Measurements from ENCODE around the gene ZDHHC8. TPM values are rescaled to one million over a fixed set of nuclear protein-coding genes. Genes with fewer than 3 reads are reported as not detected.

Gene ZDHHC8
- total and polyA plus RNA-seq, 2 donors = 3.5 to 38.8 TPM

GRCh38 chr22:20091690-20092476, 39.7 kb upstream of the ZDHHC8 start:
- Histone ChIP-seq H3K27ac (ENCODE audit: low read depth) (no peak overlapping the region), H3K4me3 (ENCODE audit: low read depth, low read length) (no peak overlapping the region), H3K36me3 (ENCODE audit: insufficient read depth) (peaks cover 5% of the 10 kb centered on the region), H3K4me1 (ENCODE audit: insufficient read depth) (no peaks in the 10 kb centered on the region)
- 92% methylated on average over 16 of the region's 16 CpGs for WGBS
- DNase-seq (ENCODE audit: extremely low spot score) = no peak

- Histone ChIP-seq H3K36me3 (ENCODE audit: insufficient read depth) (peaks cover 5% of the 10 kb centered on the region), H3K27ac (ENCODE audit: low read depth) (no peak overlapping the region), H3K4me3 (ENCODE audit: low read depth, low read length) (no peak overlapping the region), H3K4me1 (ENCODE audit: insufficient read depth) (no peaks in the 10 kb centered on the region)
- DNase-seq (ENCODE audit: extremely low spot score) = no peak
- 93% methylated on average over 11 of the region's 11 CpGs for WGBS
Observed at GRCh38 chr22:20092477-20092854, 39.1 kb upstream of the ZDHHC8 start.

GRCh38 chr22:20093418-20094196, 38.0 kb upstream of the ZDHHC8 start:
- no peak for DNase-seq (ENCODE audit: extremely low spot score)
- no peak overlapping the region for H3K27ac ChIP-seq (ENCODE audit: low read depth)
- no peak overlapping the region for H3K4me3 ChIP-seq (ENCODE audit: low read depth, low read length)
- no peaks in the 10 kb centered on the region for H3K4me1 ChIP-seq (ENCODE audit: insufficient read depth)
- 93% methylated on average over 13 of the region's 13 CpGs for WGBS
- peaks cover 5% of the 10 kb centered on the region for H3K36me3 ChIP-seq (ENCODE audit: insufficient read depth)

GRCh38 chr22:20094197-20094807, 37.3 kb upstream of the ZDHHC8 start:
- no peak overlapping the region for H3K27ac ChIP-seq (ENCODE audit: low read depth)
- 94% methylated on average over 15 of the region's 15 CpGs for WGBS
- peaks cover 5% of the 10 kb centered on the region for H3K36me3 ChIP-seq (ENCODE audit: insufficient read depth)
- H3K4me3 ChIP-seq (ENCODE audit: low read depth, low read length) = no peak overlapping the region
- no peaks in the 10 kb centered on the region for H3K4me1 ChIP-seq (ENCODE audit: insufficient read depth)
- no peak for DNase-seq (ENCODE audit: extremely low spot score)

DNA sequence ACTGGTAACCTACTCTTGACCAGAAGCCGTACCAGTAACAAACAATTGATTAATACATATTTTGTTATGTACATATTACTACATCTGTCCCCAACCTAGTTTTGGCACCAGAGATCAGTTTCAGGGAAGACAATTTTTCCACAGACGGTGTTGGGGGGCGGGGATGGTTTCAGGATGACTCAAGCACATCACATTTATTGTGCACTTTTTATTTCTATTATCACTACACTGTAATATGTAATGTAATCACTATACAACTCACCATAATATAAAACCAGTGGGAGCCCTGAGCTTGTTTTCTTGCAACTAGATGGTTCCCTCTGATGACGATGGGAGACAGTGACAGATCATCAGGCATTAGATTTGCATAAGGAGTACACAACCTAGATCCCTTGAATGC, 36.1 kb upstream of the ZDHHC8 start:
- DNase-seq (ENCODE audit: extremely low spot score) = no peak
- Histone ChIP-seq H3K4me1 (ENCODE audit: insufficient read depth) (no peaks in the 10 kb centered on the region), H3K36me3 (ENCODE audit: insufficient read depth) (peaks cover 7% of the 10 kb centered on the region), H3K27ac (ENCODE audit: low read depth) (no peak overlapping the region), H3K4me3 (ENCODE audit: low read depth, low read length) (no peak overlapping the region)
- 95% methylated on average over 4 of the region's 4 CpGs for WGBS

- Histone ChIP-seq H3K27ac (ENCODE audit: low read depth) (no peak overlapping the region), H3K36me3 (ENCODE audit: insufficient read depth) (peaks cover 9% of the 10 kb centered on the region), H3K4me1 (ENCODE audit: insufficient read depth) (no peaks in the 10 kb centered on the region), H3K4me3 (ENCODE audit: low read depth, low read length) (no peak overlapping the region)
- WGBS = over 99% methylated on average over 2 of the region's 2 CpGs
- DNase-seq (ENCODE audit: extremely low spot score) = no peak
Observed at GRCh38 chr22:20096574-20097420, 34.8 kb upstream of the ZDHHC8 start.

- WGBS = 95% methylated on average over 6 of the region's 6 CpGs
- H3K4me1 ChIP-seq (ENCODE audit: insufficient read depth) = no peaks in the 10 kb centered on the region
- DNase-seq (ENCODE audit: extremely low spot score) = no peak
- peaks cover 6% of the 10 kb centered on the region for H3K36me3 ChIP-seq (ENCODE audit: insufficient read depth)
- H3K27ac ChIP-seq (ENCODE audit: low read depth) = no peak overlapping the region
- no peak overlapping the region for H3K4me3 ChIP-seq (ENCODE audit: low read depth, low read length)
Observed at GRCh38 chr22:20099099-20099711, 32.4 kb upstream of the ZDHHC8 start.

- Histone ChIP-seq H3K4me1 (ENCODE audit: insufficient read depth) (no peaks in the 10 kb centered on the region), H3K27ac (ENCODE audit: low read depth) (no peak overlapping the region), H3K4me3 (ENCODE audit: low read depth, low read length) (no peak overlapping the region), H3K36me3 (ENCODE audit: insufficient read depth) (peaks cover 9% of the 10 kb centered on the region)
- WGBS = 89% methylated on average over 8 of the region's 8 CpGs
- no peak for DNase-seq (ENCODE audit: extremely low spot score)
Observed at GRCh38 chr22:20101638-20102037, 30.0 kb upstream of the ZDHHC8 start.

DNA sequence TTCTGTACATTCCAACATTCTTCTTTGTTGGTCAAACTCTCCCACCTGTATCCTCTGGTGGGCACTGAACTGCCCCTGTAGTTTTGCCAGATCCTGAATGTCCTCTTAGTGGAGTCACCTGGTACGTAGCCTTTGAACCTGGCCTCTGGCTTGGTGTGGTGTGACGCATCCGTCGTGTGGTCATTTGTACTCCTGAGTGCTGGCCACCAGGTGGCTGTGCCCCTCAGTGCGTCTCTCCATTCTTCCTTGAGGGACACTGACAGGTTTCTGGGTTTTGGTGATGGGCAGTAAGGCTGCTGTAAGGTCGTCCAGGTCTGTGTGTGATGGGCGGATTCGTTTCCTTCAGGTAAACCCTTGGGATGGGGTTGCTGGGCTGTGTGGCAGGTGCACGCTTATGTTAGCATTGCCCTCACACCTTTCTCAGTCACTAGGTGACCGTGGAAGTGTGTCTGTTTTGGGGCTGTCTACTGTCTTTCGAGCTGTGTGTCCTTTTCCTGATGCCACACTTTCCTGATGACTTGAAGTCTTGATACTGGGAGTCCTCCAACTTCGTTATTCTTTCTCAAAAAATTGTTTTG, 29.3 kb upstream of the ZDHHC8 start:
- Histone ChIP-seq H3K27ac (ENCODE audit: low read depth) (no peak overlapping the region), H3K4me3 (ENCODE audit: low read depth, low read length) (no peak overlapping the region), H3K36me3 (ENCODE audit: insufficient read depth) (peaks cover 12% of the 10 kb centered on the region), H3K4me1 (ENCODE audit: insufficient read depth) (no peaks in the 10 kb centered on the region)
- WGBS = 91% methylated on average over 12 of the region's 12 CpGs
- DNase-seq (ENCODE audit: extremely low spot score) = no peak

DNA sequence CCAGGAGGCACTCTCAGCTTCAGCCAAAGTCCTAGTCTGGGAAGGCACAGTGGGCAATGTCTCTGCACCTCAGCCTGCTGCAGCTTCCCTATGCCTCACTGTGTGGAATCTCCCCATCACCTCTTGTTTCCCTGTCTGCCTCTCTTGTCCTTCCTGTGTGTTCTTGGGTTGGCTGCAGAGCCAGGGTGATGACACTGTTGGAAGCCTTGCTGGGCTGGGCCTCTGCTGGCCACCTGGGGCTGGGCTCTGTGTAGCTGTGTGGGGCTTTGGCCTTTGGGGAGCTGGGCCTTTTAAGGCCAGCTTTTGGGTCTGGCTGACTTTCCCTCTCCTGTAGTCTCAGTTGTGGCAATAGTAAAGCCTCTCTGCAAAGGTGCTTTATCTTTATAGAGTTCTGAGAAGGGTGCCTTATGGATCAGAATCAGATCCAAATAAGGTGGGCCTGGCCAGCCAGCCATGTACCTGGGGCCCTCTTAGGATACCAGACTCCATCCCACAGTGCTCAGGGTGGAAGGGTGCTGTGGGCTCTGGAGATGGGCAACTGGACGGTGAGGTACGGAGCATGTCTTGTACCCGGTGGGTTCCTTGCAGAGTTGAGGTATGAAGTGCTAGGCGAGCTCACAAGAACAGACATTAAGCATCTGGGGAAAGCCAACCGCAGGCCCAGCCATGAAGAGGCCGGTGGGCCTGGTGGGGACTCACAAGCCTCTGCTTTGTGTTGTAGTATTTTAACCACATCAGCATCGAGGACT, 26.0 kb upstream of the ZDHHC8 start:
- WGBS = 95% methylated on average over 7 of the region's 7 CpGs
- Histone ChIP-seq H3K4me3 (ENCODE audit: low read depth, low read length) (no peak overlapping the region), H3K36me3 (ENCODE audit: insufficient read depth) (peaks cover 12% of the 10 kb centered on the region), H3K4me1 (ENCODE audit: insufficient read depth) (no peaks in the 10 kb centered on the region), H3K27ac (ENCODE audit: low read depth) (no peak overlapping the region)
- DNase-seq (ENCODE audit: extremely low spot score) = no peak

DNA sequence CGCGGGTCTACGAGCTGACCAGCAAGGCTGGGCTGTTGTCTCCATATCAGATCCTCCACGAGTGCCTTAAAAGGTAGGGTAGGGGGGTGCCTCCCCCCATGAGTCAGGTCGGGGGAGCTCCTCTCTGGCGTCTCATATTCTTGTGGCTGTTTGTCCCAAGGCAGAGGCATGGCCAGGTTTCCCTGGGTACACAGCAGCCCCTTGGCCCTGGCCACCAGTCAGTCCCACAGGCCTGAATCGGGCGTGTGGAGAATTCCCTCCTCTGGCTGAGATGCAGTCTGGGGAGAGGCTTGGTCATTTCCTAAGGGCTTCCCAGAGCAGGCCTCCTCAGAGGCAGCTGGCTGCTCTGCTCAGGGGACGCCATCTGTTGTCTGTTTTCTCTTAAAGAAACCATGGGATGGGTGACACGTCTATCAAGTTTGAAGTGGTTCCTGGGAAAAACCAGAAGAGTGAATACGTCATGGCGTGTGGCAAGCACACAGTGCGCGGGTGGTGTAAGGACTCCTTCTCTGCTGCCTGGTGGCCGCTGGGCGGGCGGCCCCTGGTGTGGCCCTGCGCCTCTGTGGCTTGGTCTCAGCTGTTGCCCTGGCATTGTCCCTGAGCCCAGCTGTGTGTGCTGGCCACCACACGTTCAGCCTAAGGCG, 25.3 kb upstream of the ZDHHC8 start:
- H3K27ac ChIP-seq (ENCODE audit: low read depth) = no peak overlapping the region
- H3K4me1 ChIP-seq (ENCODE audit: insufficient read depth) = no peaks in the 10 kb centered on the region
- no peak for DNase-seq (ENCODE audit: extremely low spot score)
- peaks cover 11% of the 10 kb centered on the region for H3K36me3 ChIP-seq (ENCODE audit: insufficient read depth)
- H3K4me3 ChIP-seq (ENCODE audit: low read depth, low read length) = no peak overlapping the region
- WGBS = 88% methylated on average over 20 of the region's 20 CpGs

DNA sequence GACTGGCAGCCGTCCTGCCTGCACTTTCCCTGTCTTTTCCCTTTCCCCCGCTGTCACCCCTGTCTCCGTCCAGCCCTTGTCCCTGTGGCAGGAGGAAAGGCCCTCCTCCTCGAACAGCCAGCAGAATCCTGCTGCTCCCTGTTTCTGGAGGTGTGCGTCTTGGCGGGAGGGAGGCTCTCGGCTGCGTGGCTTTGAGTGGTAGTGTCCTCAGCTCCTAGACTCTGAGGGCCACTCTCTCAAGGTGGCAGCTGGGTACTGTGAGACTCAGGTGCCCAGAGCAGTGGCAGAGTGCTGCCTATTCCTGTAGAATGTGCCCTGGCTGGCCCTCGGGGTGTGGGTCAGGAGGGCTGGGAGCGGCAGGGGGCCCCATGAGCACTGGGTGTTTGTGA, 24.8 kb upstream of the ZDHHC8 start:
- no peak for DNase-seq (ENCODE audit: extremely low spot score)
- WGBS = 95% methylated on average over 10 of the region's 10 CpGs

More for the DNA sequence above, 24.8 kb upstream of the ZDHHC8 start:
- no peaks in the 10 kb centered on the region for H3K4me1 ChIP-seq (ENCODE audit: insufficient read depth)
- H3K4me3 ChIP-seq (ENCODE audit: low read depth, low read length) = no peak overlapping the region
- H3K27ac ChIP-seq (ENCODE audit: low read depth) = no peak overlapping the region
- H3K36me3 ChIP-seq (ENCODE audit: insufficient read depth) = peaks cover 11% of the 10 kb centered on the region
